NCI-H82 treated with DMSO at 0.1 percent for 48 hours (cell line): ENCODE data around the gene DUOXA2.

Experiments
- DNase-seq: peaks from one replicate; lab custom pipeline; 2025; ENCODE audit not compliant: unreplicated experiment; lab: John Stamatoyannopoulos, UW

DUOXA2 gene

DNA sequence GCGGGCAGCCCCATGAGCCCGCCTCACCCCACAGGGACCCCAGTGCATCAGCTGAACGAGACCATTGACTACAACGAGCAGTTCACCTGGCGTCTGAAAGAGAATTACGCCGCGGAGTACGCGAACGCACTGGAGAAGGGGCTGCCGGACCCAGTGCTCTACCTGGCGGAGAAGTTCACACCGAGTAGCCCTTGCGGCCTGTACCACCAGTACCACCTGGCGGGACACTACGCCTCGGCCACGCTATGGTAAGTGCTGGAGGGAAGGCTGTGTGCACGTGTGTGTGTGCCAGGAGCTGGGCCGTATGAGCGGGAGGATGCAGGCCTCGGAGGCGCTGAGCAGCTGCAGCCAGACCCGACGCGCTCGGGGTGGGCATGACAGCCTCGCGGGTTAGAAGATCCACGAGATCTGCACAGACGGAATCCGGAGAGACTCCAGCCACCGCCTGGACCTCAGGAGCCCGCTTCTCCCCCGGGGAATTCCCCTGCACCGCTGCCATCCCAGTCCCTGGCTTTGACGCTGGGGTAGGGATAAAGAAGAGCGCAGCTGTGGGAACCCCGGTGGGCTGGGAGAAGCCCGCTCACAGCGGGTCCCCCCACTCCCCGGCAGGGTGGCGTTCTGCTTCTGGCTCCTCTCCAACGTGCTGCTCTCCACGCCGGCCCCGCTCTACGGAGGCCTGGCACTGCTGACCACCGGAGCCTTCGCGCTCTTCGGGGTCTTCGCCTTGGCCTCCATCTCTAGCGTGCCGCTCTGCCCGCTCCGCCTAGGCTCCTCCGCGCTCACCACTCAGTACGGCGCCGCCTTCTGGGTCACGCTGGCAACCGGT is 2.6 kb downstream of the DUOXA2 start:
- DNase-seq, result no peak

DNA sequence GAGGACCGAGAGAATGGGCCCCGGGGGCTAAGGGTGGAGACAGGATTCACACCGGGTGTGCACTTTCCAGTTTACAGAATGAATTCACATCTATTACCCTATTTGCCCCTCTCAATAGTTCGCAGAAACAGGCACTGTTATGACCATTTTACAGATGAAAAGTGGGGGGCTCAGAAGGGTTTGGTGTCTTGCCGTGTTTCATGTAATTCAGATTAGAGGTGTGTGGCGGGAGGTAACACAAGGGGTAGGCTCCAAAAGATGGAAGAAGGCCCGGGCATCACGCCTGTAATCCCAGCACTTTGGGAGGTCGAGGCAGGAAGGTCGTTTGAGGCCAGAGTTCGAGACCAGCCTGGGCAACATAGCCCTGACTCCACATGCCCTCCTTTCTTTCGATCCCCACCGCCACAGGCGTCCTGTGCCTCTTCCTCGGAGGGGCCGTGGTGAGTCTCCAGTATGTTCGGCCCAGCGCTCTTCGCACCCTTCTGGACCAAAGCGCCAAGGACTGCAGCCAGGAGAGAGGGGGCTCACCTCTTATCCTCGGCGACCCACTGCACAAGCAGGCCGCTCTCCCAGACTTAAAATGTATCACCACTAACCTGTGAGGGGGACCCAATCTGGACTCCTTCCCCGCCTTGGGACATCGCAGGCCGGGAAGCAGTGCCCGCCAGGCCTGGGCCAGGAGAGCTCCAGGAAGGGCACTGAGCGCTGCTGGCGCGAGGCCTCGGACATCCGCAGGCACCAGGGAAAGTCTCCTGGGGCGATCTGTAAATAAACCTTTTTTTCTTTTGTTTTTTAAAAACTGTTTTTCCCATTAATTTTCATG is 3.4 kb downstream of the DUOXA2 start:
- no peak for DNase-seq

DNA sequence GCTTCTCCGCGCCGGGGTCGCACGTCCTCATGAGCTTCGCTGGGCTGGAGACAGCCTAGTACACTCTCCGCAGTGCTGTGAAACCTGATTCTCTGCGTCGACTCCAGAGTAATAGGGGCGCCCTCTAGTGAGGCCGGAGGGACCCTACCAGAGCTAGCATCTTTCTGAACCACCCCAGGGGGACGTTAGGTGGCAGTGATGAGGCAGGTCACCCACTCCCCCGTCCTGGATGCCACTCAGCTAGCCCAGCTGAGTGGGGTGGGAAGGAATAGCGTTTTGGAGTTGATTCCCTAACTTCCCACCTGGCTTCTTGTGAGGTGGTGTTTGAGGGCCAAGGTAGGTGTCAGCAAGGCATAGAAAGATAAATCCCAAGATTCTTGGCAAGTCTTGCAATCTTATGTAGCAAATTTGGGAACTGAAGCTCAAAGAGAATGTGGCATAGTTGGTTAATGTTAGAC is 4.0 kb downstream of the DUOXA2 start:
- peak; percentile 81 for DNase-seq

DNA sequence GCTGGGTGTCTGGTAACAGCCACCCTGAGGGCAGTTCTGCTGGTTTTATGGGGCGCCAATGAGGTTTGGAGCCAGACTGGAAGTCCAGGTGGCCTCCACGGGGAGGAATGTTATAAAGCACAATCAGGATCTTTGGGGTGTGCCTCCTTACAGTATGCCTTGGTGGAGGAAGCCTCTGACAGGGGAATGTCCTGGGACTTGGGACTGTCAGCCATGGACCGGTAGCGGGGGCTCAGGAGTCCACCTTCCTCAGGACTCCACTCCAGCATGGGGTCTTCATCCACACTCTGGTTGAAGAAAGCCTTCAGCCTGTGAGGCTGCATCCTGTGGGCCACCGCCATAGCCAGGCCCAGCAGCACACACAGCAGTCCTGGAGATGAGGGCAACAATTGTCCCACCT is 4.9 kb downstream of the DUOXA2 start:
- DNase-seq, result no peak

DNA sequence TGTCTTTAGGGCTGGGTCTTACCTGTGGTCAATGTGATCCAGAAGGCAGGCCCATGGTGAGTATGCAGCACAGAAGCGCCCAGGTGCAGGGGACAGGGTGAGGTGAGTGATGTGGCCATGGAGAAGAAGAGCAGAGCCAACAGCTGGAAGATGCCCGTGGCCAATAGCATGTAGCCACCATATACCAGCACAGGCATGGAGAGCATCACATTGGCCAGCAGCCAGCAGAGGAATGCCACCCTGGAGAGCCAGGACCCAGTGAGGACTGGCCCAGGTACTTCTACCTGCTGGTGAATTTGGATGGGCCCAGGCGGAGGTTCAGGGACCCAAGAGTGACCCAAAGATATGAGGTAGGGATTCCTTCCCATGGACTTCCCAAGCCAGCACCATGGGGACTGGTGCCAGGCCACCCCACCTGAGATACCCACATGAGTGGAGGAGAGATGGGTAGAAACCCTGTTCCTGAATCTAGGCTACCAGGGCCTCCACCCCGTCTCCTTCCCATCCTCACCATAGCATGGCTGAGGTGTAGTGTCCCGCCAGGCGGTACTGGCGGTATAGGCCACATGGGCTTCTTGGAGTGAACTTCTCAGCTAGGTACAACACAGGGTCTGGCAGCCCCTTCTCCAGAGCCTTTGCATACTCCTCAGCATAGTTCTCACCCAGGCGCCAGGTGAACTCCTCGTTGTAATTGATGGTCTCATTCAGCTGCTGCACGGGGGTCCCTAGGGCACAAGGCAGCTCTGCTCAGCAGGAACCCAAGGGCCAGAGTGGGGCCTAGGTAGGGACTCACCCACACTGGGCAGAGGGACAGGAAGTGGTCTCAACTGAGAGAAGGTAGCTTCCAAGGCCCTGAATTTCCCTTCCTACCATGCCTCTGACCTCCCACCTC is 6.2 kb downstream of the DUOXA2 start:
- DNase-seq, result no peak

DNA sequence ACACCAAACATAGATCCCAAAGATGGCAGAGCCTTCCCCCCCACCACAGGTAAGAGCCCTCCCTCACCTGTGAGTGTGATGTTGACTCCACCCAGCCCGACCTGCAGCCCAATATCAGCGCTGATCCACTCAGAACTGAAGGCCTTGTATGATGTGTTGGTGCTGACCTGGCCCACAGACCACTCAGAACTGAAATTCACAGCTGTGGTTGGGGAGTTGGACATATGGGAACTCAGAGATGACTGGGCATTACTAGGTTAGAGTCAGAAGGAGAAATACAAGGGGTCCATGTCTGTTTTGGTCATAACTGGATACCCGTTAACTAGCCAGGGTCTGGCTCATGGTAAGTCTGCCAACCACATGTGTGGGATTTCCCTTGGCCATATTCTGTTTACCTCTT is 6.9 kb downstream of the DUOXA2 start:
- DNase-seq, result no peak

DNA sequence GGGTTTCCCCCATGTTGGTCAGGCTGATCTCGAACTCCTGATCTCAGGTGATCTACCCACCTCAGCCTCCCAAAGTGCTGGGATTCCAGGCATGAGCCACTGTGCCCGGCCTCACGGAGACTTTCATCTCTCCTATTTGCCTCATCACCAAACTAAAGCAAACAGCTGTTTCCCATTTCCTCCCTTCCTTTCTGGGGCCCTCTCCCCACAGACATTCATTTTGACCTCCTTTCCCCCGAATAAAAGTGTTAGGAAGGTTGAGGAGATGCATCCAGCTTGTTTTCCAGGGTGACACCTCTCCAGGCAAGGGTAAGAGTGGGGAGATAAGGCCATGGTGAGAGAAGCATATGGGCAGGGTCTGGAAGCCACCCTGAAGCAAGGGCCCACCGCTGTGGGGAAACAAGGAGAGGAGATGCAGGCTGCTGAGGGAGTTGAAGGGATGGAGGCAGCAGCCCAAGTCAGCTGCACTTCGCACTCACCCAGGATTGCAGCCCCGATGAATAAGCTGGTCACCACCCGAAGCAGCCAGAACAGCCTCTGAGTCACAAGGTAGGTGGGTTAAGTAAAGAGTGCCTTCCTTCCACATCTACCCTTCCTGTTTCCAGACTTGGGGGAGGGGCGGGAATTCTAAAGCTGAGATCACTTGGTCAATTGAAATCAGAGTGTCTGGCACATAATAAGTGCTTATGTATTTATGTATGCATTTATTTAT is 7.7 kb downstream of the DUOXA2 start:
- DNase-seq, result no peak

DNA sequence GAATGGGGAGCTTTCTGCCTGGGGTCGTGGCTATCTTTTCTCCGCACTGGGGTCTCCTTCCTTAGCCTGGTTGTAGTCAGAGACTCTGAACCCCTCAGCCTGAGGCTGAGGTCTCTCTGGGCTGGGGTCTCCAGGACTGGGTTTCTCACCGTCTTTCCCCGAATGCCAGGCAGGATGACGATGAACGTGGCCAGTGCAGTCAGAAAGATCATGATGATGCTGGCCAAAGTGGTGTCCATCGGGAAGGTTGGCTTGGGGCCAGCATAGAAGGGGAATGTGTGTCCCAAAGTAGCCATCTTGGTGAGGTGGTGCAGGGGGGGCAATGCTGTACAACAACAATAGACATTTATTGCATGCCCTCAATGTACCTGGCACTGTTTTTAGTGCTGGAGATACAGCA is 8.6 kb downstream of the DUOXA2 start:
- no peak for DNase-seq

DNA sequence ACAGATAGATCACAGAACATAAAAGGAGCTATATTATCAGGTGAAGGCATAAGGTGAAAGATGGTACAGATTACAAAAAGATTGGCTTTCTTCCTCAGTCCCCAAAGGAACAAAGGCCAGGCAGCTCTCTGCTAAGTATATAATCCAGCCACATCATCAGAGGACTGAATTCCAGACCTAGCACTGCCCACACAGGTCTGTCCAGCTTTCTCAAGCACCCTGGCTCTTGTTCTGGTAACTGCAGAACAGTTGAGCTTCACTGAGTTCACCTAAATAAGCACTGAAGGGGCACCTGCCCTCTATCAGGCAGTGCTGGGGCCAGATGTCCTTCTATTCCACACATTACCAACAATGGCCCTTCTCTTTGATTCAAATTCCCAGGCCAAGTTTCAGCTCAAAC is 9.3 kb downstream of the DUOXA2 start:
- no peak for DNase-seq

DNA sequence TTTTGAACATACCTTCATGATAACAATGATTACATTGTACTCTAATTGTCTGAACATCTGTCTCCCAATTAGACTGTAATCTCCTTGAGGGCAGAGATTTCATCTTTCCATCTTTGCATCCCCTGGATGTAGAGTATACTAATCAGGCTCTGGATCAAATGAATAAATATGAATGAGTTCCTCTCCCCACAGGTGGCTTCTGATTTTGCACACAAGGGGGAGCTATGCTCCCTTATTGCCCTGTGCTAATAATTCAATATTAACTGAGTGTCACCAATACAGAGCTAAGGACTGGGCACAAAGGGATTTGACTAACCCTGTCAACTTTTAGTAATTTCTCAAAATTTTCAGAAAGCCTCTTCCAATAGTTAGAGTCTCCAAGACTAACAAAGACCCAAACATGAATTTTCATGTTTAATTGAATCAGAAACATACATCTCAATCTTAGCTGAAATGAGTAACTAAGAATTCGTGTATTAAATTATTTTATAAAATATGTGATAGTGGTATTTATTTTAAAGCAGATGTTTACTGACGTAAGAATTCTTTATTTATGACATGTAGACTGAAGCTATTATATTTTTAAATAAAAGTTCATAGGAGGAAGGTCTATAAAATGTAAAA is 12.5 kb downstream of the DUOXA2 start:
- DNase-seq, result peak; percentile 22

DNA sequence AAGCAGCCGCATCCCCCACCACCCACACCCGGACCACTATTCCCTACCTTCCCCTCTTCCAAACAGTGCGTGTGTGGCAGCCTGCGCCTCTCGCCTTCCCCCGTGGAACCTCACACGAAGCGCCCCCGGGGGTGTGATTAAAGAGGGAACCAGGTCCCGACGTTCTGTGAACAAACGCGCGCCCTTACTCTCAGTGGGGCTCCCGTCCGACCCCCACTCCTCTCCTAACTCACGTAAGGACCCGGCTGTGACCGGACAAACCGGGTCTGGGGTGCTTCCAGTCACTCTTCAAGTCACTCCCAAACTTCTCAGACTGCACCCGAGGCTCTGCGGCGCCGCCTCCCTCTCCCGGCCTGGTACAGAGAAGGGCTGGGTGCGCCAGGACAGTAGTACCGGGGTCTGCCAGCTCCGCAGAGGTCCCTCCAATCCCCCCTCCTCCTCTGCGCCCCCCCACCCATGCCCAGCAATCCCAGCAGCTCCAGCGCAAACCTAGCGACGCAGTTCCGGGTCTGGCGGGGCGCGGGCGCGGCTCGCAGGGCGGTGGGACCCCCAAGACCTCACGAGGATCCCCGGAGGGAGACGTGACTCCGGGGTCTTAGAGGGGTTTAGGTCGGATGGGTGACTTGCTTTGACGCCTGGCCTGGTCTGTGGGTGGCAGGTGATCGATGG is 15.0 kb downstream of the DUOXA2 start:
- DNase-seq, result no peak

DNA sequence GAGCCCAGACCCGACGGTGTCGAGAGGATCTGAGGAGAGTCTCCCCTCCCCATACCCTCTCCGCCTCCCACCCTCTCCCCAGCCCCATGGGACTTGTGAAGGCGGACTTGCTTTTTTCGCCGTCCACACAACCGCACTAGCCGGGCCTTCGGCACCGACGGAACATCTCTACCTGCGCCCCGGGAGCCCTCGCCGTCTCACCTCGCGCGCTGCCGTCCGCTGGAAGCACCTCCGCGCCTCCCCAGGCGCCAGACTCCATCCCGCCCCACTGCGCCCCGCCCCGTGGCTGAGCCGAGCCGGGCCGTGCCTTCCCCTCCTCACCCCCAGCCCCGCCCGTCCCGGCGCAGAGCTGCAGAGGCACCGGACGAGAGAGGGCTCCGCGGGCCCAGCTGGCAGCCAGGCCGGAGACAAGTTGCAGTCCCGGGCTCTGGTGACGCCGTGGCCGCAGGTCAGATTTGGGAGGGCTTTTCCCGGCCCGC is 15.6 kb downstream of the DUOXA2 start, which contains the start of the genes DUOX1 and DUOXA1:
DUOX1 (plus strand) TSS at position 344 of the 479 bp plus-strand sequence. CDS start 1,973 bp downstream, outside the sequence.
DUOXA1 (minus strand) TSS at position 229 of the 479 bp plus-strand sequence. CDS start 6,865 bp downstream, outside the sequence.
- DNase-seq, result no peak

DNA sequence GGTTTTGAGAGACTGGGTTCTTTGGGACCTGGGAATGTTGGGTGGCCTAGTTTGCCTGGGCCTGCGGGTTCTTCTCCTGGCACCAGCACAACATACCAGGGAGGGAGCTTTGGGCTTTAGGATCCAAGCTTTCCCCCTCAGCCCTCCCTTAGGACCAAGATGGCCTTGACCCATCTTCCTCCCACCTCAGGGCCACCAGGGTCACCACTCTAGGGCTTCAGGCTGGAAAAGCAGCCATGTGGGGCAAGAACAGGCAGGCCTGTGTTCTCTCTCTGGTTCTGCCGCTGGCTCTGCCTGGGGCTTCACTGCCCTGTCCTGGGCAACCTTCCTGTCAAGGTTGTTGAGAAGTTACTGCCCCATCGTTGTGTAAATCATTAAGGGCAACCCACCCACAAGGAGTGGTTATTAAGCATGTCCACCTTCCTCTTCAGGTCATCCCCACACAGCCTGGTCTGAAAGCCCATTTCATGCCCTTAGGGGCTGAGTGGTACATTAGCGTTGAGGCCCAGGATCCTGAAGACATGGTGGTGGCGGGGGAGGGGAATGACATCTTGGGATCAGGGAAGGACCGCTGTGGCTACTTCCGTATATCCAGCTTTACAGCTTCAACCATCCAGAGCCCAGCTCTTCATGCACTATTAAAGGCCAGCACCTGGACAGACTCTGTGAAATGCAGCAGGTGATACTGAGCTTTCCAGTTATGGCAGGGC is 16.3 kb downstream of the DUOXA2 start:
- no peak for DNase-seq

DNA sequence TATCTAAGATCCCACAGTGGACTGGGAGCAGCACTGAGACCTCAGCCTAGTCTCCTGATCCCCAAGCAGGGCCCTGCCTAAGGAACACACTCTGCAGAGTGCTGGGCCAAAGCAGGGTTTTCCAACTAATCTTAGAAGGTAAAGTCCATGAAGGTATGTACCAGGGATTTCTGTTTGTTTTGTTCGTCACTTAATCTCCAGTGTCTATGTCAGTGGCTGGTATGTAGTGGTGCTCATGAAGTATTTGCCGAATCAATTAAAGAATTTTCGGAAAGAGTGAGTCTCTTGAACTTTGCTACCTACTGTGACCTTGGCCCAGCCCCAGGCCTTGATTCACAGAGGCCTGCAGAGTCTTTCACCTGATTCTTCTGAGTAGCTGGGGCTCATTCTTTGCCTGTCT is 17.4 kb downstream of the DUOXA2 start:
- DNase-seq, result no peak

DNA sequence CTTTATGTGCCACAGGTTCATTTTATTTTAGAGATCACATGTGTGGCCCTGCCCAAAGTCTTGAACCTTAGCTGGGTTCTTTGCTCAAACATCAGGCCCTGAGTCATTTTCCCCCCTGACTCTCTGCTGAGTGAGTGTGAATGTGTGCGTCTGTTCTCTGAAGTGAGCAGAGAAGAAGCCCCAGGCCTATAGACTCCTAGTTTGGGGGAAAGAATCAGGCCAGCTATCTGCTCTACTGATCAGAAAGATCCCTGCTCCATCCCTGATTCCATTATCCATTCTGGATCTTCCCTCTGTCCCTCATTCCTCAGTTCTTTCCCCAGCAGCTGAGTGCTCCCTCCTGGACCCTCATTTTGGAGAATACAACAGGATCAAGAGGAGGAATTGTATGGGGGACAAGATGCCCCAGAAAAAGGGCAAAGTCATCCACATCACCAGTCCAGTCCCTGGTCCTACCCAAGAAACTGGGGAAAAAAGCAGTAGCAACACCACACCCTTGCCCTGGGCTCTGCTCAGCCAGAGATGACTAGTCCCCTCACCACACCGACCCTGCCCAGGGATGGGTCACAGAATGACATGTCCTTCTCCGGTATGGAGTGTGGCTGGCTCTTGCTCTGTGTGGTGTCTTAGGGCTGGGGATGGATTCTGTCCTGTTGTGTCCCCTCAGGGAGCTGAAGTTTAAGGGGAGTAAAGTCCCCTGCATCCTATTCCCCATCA is 18.9 kb downstream of the DUOXA2 start:
- no peak for DNase-seq

DNA sequence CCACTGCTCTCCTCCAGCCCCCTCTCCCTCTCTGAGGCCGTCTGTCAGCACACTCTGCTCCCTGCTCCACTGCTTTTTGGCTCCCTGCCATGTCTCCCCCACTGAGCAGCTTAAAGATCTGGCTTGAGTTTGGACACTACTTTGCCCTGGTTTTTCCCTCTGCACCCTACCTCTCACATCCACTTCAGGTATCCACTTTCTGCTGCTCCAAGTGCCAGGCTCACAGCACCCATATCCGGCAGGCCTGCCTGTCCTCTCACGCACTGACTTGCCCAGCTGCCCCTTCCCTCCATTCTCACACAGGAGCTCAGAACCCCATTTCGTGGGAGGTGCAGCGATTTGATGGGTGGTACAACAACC is 19.4 kb downstream of the DUOXA2 start:
- peak; percentile 70 for DNase-seq

DNA sequence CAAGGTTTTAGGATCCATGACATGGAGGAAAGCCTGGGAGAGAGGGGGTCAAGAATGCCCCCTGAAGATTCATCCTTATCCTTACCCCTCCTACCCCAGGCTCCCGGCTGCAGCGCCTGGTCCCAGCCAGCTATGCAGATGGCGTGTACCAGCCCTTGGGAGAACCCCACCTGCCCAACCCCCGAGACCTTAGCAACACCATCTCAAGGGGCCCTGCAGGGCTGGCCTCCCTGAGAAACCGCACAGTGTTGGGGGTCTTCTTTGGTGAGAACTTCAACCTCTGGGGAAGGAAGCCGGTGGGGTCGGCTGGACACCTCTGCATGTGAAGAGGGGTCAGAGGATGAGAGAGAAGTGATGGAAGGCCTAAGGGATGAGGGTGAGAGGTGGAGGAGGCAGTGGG is 19.9 kb downstream of the DUOXA2 start:
- no peak for DNase-seq
